ENCODE measurements around the gene BAX.
"Not testable (repeated sequence)": the region's sequence is repeated elsewhere in the genome, so short reads cannot be mapped to it uniquely, and the experiment has no call there.

The BAX gene

DNA sequence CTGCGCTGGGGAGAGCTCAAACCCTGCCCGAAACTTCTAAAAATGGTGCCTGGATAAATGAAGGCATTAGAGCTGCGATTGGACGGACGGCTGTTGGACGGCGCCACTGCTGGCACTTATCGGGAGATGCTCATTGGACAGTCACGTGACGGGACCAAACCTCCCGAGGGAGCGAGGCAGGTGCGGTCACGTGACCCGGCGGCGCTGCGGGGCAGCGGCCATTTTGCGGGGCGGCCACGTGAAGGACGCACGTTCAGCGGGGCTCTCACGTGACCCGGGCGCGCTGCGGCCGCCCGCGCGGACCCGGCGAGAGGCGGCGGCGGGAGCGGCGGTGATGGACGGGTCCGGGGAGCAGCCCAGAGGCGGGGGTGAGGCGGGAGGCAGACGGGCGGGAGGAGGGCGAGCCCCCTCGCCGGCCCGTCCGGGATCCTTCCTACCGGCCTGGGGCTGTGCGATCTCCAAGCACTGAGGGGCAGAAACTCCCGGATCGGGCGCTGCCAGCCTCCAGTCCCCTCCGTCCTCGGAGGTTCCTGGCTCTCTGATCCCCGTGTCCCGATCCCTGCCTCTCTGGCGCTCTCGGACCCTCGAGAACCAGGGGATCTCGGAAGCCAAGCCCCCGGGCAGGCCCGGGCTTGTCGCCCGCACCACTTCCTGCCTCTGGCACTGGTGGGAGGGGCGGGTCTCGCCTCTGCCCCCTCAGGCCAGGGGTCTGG is at the start of gene BAX:
Gene BAX (plus strand): TSS at position 281 of the 713 bp plus-strand sequence. CDS start 54 bp downstream, at position 335.
- peak; percentile 97 for DNase-seq

DNA sequence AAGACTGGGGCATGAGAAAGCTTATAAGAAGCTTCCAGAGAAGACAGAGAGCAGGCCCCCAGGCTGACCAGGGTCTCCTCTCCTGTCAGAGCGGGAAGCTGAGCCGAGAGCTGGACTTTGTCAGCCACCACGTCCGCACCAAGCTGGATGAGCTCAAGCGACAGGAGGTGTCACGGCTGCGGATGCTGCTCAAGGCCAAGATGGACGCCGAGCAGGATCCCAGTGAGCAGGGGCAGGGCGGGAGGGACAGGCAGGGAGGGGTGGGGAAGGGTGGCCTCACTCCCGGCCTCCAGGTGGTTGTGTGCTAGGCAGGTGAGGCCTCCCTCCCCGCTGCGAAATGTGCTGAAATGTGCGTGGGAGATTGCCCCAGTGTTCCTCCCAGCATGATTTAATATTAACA is 49.0 kb upstream of the BAX start:
- no peak for DNase-seq

DNA sequence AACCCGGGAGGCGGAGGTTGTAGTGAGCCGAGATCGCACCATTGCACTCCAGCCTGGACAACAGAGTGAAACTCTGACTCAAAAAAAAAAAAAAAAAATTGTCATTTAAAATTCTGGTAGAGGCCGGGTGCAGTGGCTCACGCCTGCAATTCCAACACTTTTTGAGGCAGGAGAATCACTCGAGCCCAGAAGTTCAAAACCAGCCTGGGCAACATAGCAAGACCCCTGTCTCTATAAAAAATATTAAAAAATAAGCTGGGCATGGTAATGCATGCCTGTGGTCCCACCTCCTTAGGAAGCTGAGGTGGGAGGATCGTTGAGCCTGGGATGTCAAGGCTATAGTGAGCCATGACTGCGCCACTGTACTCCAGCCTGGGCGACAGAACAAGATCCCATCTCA is 48.4 kb upstream of the BAX start:
- DNase-seq: no peak

DNA sequence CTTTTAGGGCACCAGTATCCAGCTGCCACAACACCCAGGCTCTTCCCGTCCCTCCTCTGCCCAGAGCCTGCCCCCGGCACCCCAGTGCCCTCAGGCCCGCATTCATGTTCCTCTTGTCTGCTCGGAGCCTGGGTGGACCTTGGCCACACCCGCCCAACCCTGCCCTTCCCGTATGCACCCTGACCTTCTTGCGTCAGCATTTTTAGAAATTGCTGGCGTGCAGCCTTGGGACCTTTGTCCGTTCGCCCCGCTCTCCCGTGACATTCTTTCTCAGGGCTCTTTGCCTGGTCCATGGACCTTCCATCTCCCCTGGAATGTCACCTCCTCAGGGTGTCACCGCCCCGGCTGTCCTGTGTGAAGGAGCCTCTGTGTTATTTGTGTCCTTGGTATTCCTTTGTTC is 47.0 kb upstream of the BAX start:
- no peak for DNase-seq

DNA sequence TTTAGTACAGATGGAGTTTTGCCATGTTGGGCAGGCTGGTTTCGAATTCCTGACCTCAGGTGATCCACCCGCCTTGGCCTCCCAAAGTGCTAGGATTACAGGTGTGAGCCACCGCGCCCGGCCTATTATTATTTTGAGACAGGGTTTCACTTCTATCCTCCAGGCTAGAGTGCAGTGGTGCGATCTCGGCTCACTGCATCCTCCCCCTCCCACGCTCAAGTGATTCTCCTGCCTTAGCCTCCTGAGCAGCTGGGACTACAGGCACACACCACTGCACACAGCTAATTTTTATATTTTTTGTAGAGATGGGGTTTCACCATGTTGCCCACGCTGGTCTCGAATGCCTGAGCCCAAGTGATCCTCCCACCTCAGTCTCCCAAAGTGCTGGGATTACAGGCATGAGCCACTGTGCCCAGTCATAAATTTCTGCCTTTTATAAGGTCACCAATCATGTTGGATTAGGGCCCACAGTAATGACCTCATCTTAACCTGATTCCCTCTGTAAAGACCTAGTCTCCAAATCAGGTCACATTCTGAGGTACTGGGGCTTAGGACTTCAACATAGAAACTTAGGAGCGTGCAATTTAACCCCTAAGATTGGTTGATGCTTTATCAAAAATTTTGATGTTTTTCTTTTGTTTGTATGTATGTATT is 45.1 kb upstream of the BAX start:
- DNase-seq: not testable (repeated sequence)

DNA sequence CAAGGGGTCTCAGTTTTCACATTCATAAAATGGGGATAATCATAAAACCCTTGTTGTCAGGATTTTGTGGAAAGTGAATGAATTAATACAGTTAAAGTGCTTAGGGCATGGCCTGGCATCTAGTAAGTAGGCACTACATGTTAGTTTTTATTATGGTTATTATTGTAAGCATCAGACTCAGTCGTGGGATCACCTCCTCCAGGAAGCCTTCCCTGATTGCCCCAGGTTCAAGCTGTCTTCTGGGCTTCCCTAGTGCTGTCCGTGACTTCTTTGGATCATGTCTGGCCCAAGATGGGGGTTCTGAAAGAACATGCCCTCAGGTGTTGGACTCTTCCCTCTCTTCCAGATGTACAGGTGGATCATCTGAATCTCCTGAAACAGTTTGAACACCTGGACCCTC is 43.9 kb upstream of the BAX start:
- no peak for DNase-seq

DNA sequence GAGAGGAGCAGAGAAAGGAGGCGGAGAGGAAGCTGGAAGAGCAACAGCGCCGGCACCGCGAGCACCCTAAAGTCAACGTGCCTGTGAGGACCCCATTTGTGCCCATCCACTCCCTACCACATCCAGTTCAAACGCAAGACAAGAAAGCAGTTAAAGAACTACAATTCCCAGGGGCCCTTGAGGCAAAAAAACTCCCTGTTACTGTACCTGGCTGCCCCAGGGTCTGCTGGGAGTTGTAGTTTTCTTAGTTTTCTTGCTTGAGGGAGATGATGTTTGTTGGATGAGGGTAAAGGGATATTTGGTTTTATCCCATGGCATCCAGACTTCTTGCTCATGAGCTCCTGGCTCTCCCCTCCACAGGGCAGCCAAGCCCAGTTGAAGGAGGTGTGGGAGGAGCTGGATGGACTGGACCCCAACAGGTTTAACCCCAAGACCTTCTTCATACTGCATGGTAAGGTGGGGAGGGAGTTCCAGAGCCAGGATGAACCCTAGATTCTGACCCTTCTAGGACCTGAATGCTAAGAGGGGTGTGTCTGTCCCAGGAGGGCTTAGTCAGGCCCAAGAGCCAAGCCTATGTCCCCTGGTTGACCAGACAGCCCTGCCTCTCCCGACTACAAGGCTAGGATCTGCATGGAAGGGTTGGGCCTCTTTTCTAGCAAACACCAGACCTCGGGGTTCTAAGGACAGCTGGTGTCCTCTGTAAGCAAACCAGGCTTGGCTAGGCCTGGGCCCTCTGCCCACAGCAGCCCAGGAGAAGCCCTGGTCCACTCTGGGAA is 41.4 kb upstream of the BAX start:
- DNase-seq: no peak

DNA sequence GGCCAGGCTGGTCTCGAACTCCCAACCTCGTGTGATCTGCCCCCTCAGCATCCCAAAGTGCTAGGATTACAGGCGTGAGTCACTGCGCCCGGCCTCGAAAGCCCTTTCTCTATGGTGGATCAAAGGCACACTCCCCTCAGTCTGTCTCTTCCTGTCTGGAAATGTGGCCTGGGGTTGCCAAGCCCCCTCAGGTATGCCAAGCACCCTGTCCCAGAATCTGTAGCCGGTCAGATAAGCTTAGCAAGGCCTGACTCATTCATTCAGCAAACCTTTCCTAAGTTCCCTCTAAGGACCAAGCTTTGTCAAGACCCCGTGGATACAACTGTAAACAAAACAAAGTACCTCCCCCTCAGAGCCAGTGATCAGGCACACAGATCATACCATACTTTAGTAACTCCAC is 40.5 kb upstream of the BAX start:
- DNase-seq: no peak

DNA sequence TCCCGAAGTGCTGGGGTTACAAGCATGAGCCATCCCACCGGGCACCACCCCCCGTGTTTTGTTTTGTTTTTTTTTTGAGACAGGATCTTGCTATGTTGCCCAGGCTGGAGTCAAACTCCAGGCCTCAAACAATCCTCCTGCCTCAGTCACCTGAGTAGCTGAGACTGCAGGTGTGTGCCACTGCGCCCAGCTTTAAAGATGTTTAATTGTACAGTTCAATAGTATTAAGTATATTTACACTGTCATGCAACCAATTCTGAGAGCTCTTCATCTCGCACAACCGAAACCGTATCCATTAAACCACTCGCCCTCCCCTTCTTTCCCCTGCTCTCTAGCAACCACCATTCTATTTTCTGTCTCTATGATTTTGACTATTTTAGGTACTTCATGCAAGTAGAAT is 38.9 kb upstream of the BAX start:
- DNase-seq: no peak

DNA sequence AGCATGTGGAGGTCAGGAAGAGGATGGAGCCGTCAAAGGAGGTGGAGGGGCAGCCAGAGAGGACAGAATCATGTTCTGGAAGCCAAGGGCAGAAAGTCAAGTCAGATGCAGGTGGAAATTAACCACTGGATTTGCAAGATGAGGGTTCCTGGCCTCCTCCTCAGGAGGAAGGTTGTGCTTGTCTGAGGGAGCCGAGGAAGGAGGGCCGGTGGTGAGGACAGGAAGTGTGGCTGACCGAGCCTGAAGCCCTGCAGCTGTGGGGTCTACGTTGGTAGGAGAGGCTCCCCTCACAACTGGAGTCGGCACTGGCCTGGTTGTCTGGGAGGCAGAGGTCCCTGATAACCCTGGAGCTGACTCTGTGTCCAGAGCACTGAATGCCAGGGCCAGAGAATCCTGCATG is 36.6 kb upstream of the BAX start:
- no peak for DNase-seq

DNA sequence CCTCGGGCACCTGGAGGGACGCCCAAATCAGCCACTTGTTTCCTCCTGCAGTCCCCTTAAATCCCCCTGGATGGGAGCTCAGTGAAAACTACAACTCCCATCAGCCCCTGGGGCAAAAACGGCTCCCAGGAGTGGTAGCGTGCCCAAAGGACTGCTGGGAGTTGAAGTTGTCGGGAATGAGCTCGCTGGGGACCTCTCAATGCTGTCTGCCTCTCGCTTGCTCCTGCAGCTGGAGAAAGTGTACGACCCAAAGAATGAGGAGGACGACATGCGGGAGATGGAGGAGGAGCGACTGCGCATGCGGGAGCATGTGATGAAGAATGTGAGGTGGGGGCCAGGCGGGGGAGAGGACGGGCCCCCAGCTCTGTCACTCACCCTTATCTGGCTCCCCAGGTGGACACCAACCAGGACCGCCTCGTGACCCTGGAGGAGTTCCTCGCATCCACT is 35.9 kb upstream of the BAX start:
- peak; percentile 16 for DNase-seq

DNA sequence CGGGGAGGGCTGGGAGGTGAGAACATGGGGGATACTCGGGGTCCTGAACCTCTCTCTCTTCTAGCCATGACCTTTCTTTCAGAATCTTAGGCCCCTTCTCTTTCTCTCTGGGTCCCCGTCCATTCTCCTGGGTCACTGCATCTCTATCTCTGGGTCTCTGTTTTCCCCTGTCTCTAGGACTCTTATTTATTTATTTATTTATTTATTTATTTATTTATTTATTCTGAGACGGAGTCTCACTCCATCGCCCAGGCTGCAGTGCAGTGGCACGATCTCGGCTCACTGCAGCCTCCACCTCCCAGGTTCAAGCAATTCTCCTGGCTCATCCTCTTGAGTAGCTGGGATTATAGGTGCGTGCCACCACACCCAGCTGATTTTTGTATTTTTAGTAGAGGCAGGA is 35.4 kb upstream of the BAX start:
- not testable (repeated sequence) for DNase-seq

DNA sequence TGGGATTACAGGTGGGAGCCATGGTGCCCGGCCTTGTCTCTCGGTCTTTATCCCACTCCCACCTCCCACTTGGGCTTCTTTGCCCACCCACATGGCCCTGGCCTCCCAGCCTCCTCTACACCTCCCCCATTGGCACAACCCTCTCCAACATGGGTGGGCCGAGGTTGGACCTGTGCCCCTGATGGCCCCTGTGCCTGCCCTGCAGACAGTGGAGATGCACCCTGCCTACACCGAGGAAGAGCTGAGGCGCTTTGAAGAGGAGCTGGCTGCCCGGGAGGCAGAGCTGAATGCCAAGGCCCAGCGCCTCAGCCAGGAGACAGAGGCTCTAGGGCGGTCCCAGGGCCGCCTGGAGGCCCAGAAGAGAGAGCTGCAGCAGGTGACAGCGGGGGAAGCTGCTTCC is 33.7 kb upstream of the BAX start:
- no peak for DNase-seq

DNA sequence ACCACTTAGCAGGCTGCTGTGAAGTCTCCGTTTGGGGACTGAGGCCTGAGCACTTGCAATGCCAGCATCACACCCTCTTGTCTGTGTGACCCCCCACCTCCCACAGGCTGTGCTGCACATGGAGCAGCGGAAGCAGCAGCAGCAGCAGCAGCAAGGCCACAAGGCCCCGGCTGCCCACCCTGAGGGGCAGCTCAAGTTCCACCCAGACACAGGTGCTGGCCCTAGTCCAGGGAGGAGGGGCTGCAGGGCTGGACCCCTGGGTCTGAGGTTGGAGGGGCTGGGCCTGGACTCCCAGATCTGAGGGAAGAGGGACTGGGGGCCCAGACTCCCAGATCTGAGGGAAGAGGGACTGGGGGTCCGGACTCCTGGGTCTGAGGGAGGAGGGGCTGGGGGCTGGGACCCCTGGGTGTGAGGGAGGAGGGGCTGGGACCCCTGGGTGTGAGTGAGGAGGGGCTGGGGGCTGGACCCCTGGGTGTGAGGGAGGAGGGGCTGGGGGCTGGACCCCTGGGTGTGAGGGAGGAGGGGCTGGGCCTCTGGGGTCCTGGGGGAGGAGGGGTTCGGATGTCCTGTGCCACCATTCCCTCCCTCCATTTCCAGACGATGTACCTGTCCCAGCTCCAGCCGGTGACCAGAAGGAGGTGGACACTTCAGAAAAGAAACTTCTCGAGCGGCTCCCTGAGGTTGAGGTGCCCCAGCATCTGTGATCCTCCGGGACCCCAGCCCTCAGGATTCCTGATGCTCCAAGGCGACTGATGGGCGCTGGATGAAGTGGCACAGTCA is 32.8 kb upstream of the BAX start:
- no peak for DNase-seq

DNA sequence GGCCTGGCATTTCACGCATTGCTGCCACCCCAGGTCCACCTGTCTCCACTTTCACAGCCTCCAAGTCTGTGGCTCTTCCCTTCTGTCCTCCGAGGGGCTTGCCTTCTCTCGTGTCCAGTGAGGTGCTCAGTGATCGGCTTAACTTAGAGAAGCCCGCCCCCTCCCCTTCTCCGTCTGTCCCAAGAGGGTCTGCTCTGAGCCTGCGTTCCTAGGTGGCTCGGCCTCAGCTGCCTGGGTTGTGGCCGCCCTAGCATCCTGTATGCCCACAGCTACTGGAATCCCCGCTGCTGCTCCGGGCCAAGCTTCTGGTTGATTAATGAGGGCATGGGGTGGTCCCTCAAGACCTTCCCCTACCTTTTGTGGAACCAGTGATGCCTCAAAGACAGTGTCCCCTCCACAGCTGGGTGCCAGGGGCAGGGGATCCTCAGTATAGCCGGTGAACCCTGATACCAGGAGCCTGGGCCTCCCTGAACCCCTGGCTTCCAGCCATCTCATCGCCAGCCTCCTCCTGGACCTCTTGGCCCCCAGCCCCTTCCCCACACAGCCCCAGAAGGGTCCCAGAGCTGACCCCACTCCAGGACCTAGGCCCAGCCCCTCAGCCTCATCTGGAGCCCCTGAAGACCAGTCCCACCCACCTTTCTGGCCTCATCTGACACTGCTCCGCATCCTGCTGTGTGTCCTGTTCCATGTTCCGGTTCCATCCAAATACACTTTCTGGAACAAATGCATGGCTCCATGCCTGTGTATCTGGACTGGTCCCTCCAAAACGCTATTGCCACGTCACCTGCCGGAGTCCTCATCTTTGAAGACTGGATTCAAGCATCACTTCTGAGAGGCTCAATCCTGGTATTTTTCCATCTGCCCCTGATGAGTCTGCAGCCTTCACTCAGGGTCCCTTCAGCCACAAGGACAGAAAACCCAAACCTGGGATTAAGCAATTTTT is 31.9 kb upstream of the BAX start:
- no peak for DNase-seq

DNA sequence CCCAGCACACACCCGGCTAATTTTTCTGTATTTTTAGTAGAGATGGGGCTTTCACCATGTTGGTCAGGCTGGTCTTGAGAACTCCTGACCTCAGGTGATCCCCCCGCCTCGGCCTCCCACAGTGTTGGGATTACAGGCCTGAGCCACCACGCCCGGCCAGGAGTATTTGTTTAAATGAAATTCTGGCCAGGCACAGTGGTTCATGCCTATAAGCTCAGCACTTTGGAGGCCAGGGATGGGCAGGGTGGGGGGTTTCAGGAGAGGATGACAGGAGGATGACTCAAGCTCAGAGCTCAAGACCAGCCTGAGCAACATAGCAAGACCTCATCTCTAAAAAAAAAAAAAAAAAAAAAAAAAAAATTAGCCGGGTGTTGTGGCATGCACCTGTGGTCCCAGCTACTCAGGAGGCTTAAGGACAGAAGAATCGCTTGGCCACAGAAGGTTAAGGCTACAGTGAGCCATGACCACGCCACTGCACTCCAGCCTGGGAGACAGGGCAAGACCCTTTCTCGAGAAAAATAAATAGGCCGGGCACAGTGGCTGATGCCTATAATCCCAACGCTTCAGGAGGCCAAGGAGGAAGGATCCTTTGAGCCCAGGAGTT is 29.3 kb upstream of the BAX start:
- DNase-seq: peak; percentile 18

DNA sequence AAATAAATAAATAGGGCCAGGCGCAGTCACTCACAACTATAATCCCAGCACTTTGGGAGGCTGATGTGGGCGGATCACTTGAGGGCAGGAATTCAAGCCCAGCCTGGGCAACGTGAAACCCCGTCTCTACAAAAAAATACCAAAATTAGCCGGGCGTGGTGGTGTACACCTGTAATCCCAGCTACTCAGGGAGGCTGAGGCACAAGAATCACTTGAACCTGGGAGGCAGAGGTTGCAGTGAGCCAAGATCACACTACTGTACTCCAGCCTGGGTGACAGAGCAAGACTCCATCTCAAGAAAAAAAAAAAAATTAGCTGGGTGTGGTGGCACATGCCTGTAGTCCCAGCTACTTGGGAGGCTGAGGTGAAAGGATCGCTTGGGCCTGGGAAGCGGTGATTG is 28.8 kb upstream of the BAX start:
- not testable (repeated sequence) for DNase-seq

DNA sequence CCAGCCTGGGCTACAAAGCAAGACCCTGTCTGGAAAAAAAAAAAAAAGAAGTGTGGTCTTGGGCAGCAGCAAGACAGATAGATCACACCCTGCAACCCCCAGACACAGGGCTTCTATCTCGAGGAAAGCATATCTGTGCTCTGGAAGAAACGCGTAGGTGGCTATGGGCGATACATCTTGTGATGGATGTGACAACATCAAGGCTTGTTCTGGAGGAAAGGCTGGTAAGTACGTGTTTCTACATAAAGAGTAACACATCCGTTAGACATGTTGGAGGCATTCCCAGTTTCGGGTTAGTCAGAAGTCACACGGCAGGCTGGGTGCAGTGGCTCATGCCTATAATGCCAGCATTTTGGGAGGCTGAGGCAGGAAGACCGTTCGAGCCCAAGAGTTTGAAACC is 27.8 kb upstream of the BAX start:
- DNase-seq: peak; percentile 16

DNA sequence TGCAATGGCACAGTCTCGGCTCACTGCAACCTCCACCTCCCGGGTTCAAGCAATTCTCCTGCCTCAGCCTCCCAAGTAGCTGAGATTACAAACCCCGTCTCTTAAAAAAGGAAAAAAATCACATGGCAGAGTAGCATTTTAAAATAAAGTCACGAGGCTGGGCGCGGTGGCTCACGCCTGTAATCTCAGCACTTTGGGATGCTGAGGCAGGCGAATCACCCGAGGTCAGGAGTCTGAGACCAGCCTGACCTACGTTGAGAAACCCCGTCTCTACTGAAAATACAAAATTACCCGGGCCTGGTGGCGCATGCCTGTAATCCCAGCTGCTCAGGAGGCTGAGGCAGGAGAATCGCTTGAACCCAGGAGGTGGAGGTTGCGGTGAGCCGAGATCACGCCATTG is 27.0 kb upstream of the BAX start:
- DNase-seq: not testable (repeated sequence)

DNA sequence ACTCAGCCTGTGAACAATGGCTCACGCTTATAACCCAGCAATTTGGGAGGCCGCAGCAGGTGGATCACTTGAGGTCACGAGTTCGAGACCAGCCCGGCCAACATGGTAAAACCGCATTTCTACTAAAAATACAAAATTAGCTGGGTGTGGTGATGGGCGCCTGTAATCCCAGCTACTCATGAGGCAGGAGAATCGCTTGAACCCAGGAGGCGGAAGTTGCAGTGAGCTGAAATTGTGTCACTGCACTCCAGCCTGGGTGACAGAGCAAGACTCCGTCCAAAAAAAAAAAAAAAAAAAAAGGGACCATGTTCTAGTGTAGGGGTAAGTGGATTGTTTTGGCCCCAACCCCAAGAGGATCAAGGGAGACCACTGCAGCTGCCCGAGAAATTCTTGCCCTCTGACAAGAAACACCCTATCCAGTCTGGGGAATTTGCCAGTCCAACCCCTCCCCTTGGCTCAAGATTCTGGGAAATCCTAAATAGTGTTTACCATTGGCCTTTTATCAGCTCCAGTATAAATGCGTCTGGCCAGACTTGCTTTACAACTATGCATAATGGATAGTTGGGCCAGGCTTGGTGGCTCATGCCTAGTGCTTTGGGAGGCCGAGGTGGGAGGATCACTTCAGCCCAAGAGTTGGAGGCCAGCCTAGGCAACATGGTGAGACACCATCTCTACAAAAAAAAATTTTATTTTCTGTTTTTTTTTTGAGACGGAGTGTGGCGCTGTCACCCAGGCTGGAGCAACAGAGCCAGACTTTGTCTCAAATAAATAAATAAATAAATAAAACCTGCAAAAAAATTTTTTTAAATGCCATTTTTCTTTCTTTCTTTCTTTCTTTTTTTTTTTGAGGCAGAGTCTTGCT is 26.3 kb upstream of the BAX start:
- DNase-seq: no peak
